HEK293 (cell line): ENCODE measurements around the gene EYS.

Source experiments
- CTCF ChIA-PET: fragments of 350-600 bp; formaldehyde crosslinking; extraction: SDS; loops from one replicate; lab custom pipeline; 2021; ENCODE audit warnings: antibody characterized with exemption; lab: Yijun Ruan, JAX
- POLR2A ChIA-PET: fragments of 300-600 bp; formaldehyde crosslinking; extraction: SDS; loops from one replicate; lab custom pipeline; 2020; ENCODE audit warnings: antibody characterized with exemption, inconsistent platforms; lab: Yijun Ruan, JAX
- H3K27ac ChIP-seq: fragments of 200-500 bp; sonication (Bioruptor generic); 2 replicates; pipeline ENCODE4 v1.5.1; 2014; ENCODE audit warnings: low read depth, low read length, control low read depth, inconsistent platforms; ENCODE audit errors: extremely low read depth
- H3K36me3 ChIP-seq, 2 experiments: fragments of 200-500 bp in 1 of 2; sonication (Bioruptor generic) in 1 of 2; 1 replicate in 1 of 2; 2 replicates in 1 of 2; pipeline ENCODE4 v1.5.1; 2014 to 2017; ENCODE audit warnings: inconsistent platforms in 2 of 2, low read length in 2 of 2; ENCODE audit not compliant: control insufficient read depth in 2 of 2, insufficient read depth in 1 of 2
- H3K4me1 ChIP-seq: fragments of 200-500 bp; sonication (Bioruptor generic); 2 replicates; pipeline ENCODE4 v1.5.1; 2014; ENCODE audit warnings: mild to moderate bottlenecking, low read length, inconsistent platforms; ENCODE audit not compliant: control insufficient read depth, insufficient read depth
- H3K4me3 ChIP-seq: 2 replicates; pipeline ENCODE4 v1.5.1; 2011; ENCODE audit warnings: low read depth, mild to moderate bottlenecking, control low read depth, low read length, moderate library complexity
- H3K9me3 ChIP-seq: fragments of 200-500 bp; sonication (Bioruptor generic); 2 replicates; pipeline ENCODE4 v1.5.1; 2014; ENCODE audit warnings: low read depth, low read length, inconsistent platforms; ENCODE audit not compliant: control insufficient read depth, insufficient read depth
- EGR2 ChIP-seq: fragments of 450-650 bp; formaldehyde crosslinking; IDR thresholded peaks from 2 replicates; pipeline ENCODE4 v1.5.1; 2016; ENCODE audit warnings: low read depth, missing biosample characterization, missing genetic modification characterization
- KLF7 ChIP-seq: fragments of 450-650 bp; formaldehyde crosslinking; IDR thresholded peaks from 2 replicates; pipeline ENCODE4 v1.5.1; 2016; ENCODE audit warnings: missing biosample characterization, missing genetic modification characterization, borderline replicate concordance
- MYNN ChIP-seq: fragments of 450-650 bp; formaldehyde crosslinking; IDR thresholded peaks from 2 replicates; pipeline ENCODE4 v1.5.1; 2016; ENCODE audit warnings: missing biosample characterization, missing genetic modification characterization, borderline replicate concordance
- PRDM4 ChIP-seq: fragments of 450-650 bp; formaldehyde crosslinking; IDR thresholded peaks from 2 replicates; pipeline ENCODE4 v1.5.1; 2017; ENCODE audit warnings: missing biosample characterization, missing genetic modification characterization
- ZBTB6 ChIP-seq: fragments of 450-650 bp; formaldehyde crosslinking; IDR thresholded peaks from 2 replicates; pipeline ENCODE4 v1.5.1; 2017; ENCODE audit warnings: missing biosample characterization, missing genetic modification characterization
- ZFP3 ChIP-seq: fragments of 450-650 bp; formaldehyde crosslinking; IDR thresholded peaks from 2 replicates; pipeline ENCODE4 v1.5.1; 2016; ENCODE audit warnings: low read depth, missing biosample characterization, missing genetic modification characterization
- ZNF19 ChIP-seq: fragments of 450-650 bp; formaldehyde crosslinking; IDR thresholded peaks from 2 replicates; pipeline ENCODE4; 2016; ENCODE audit warnings: missing biosample characterization, missing genetic modification characterization, low read depth
- ZNF202 ChIP-seq: fragments of 450-650 bp; formaldehyde crosslinking; IDR thresholded peaks from 2 replicates; pipeline ENCODE4 v1.5.1; 2016; ENCODE audit warnings: missing biosample characterization, missing genetic modification characterization, borderline replicate concordance
- ZNF214 ChIP-seq: fragments of 450-650 bp; formaldehyde crosslinking; IDR thresholded peaks from 2 replicates; pipeline ENCODE4 v1.5.1; 2017; ENCODE audit warnings: missing biosample characterization, mild to moderate bottlenecking, missing genetic modification characterization, borderline replicate concordance
- ZNF223 ChIP-seq: fragments of 450-650 bp; formaldehyde crosslinking; IDR thresholded peaks from 2 replicates; pipeline ENCODE4 v1.5.1; 2016; ENCODE audit warnings: missing biosample characterization, missing genetic modification characterization
- ZNF354C ChIP-seq: fragments of 450-650 bp; formaldehyde crosslinking; IDR thresholded peaks from 2 replicates; pipeline ENCODE4 v1.5.1; 2016; ENCODE audit warnings: missing biosample characterization, missing genetic modification characterization, low read depth, borderline replicate concordance
- ZNF585B ChIP-seq: fragments of 450-650 bp; formaldehyde crosslinking; IDR thresholded peaks from 2 replicates; pipeline ENCODE4 v1.5.1; 2016; ENCODE audit warnings: missing biosample characterization, missing genetic modification characterization
- ZNF610 ChIP-seq: fragments of 450-650 bp; formaldehyde crosslinking; IDR thresholded peaks from 2 replicates; pipeline ENCODE4 v1.5.1; 2016; ENCODE audit warnings: missing biosample characterization, missing genetic modification characterization, borderline replicate concordance
- ZNF670 ChIP-seq: fragments of 450-650 bp; formaldehyde crosslinking; IDR thresholded peaks from 2 replicates; pipeline ENCODE4 v1.5.1; 2016; ENCODE audit warnings: missing biosample characterization, missing genetic modification characterization, low read depth
- ZNF791 ChIP-seq: fragments of 450-650 bp; formaldehyde crosslinking; IDR thresholded peaks from 2 replicates; pipeline ENCODE4 v1.5.1; 2016; ENCODE audit warnings: missing biosample characterization, missing genetic modification characterization
- ZNF792 ChIP-seq: fragments of 450-650 bp; formaldehyde crosslinking; IDR thresholded peaks from 2 replicates; pipeline ENCODE4 v1.5.1; 2016; ENCODE audit warnings: missing biosample characterization, missing genetic modification characterization
- TF ChIP-seq, protein P1 (sequence below): fragments of 450-650 bp; formaldehyde crosslinking; IDR thresholded peaks from 2 replicates; pipeline ENCODE4 v1.5.1; 2017; ENCODE audit warnings: missing biosample characterization, missing genetic modification characterization

Gene EYS

GRCh38 chr6:64683682-64684081 lies 1023.3 kb downstream of the EYS start:
- Histone ChIP-seq H3K9me3 (no peaks in the 10 kb centered on the region), H3K4me3 (no peak overlapping the region), H3K36me3 (no peaks in the 10 kb centered on the region), H3K27ac (no peak overlapping the region), H3K4me1 (no peaks in the 10 kb centered on the region)
- TF ChIP-seq ZNF791 (tag by site-specific recombination), result no peak
- CTCF ChIA-PET, result interaction anchor here (0.6 kb wide), 1 partner anchor 684 kb away, joined by 3 read pairs; no protein-coding TSS in a partner anchor
- POLR2A ChIA-PET, result no interaction called here

- Histone ChIP-seq H3K27ac (no peak overlapping the region), H3K9me3 (no peaks in the 10 kb centered on the region)
- POLR2A ChIA-PET, result no interaction called here
- TF ChIP-seq ZNF354C (tag by site-specific recombination), result no peak
- no peak for TF ChIP-seq ZFP3 (tag by site-specific recombination)
- TF ChIP-seq ZNF791 (tag by site-specific recombination), result no peak
- TF ChIP-seq ZNF214 (tag by site-specific recombination), result no peak
- TF ChIP-seq EGR2, result no peak
- no peak for TF ChIP-seq PRDM4
- TF ChIP-seq ZNF19 (tag by site-specific recombination), result no peak
- TF ChIP-seq ZNF223 (tag by site-specific recombination), result no peak
- TF ChIP-seq ZNF610 (tag by site-specific recombination), result no peak
- no peak for TF ChIP-seq ZNF670 (tag by site-specific recombination)
- TF ChIP-seq ZNF585B (tag by site-specific recombination), result no peak
- TF ChIP-seq ZNF202, result no peak
- TF ChIP-seq ZBTB6, result no peak
- TF ChIP-seq, protein P1, sequence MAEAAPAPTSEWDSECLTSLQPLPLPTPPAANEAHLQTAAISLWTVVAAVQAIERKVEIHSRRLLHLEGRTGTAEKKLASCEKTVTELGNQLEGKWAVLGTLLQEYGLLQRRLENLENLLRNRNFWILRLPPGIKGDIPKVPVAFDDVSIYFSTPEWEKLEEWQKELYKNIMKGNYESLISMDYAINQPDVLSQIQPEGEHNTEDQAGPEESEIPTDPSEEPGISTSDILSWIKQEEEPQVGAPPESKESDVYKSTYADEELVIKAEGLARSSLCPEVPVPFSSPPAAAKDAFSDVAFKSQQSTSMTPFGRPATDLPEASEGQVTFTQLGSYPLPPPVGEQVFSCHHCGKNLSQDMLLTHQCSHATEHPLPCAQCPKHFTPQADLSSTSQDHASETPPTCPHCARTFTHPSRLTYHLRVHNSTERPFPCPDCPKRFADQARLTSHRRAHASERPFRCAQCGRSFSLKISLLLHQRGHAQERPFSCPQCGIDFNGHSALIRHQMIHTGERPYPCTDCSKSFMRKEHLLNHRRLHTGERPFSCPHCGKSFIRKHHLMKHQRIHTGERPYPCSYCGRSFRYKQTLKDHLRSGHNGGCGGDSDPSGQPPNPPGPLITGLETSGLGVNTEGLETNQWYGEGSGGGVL (tag by site-specific recombination), result no peak
- no peak for TF ChIP-seq MYNN (tag by site-specific recombination)
- no peak for TF ChIP-seq ZNF792 (tag by site-specific recombination)
- no peak for TF ChIP-seq KLF7 (tag by site-specific recombination)
- TF ChIP-seq, all 188 proteins: peak for 0
- H3K36me3 ChIP-seq, result no peaks in the 10 kb centered on the region
- CTCF ChIA-PET, result interaction anchor here (0.6 to 0.9 kb wide), 2 partner anchors 10 to 86 kb away, joined by 3 to 6 read pairs; no protein-coding TSS in a partner anchor
- no peaks in the 10 kb centered on the region for H3K4me1 ChIP-seq
- H3K4me3 ChIP-seq, result no peak overlapping the region
These were observed 1025.4 kb downstream of the EYS start for GRCh38 chr6:64681416-64682160.
